HCT116 (cell line): ENCODE data around the gene SLC5A10.

Experiments
- ELF1 ChIP-seq: IDR thresholded peaks from 2 replicates; pipeline ENCODE4 v1.6.1; 2012; ENCODE audit warnings: low read depth, borderline replicate concordance
- EZH2 ChIP-seq: fragments of 200-600 bp; sonication (generic); IDR thresholded peaks from 2 replicates; pipeline ENCODE4 v1.6.1; 2017; ENCODE audit warnings: antibody characterized with exemption, mixed run types
- POLR2A ChIP-seq: IDR thresholded peaks from 2 replicates; pipeline ENCODE4 v1.7.0; 2011; ENCODE audit warnings: borderline replicate concordance; ENCODE audit not compliant: insufficient read depth, insufficient read length; ENCODE audit errors: extremely low read depth
- POLR2AphosphoS5 ChIP-seq: IDR thresholded peaks from 2 replicates; pipeline ENCODE4 v1.6.1; 2011; ENCODE audit warnings: mild to moderate bottlenecking, low read depth, low read length, moderate library complexity
- RAD21 ChIP-seq: IDR thresholded peaks from 2 replicates; pipeline ENCODE4 v1.6.1; 2012; ENCODE audit warnings: low read depth, mild to moderate bottlenecking
- REST ChIP-seq: IDR thresholded peaks from 2 replicates; pipeline ENCODE4 v1.6.1; 2012; ENCODE audit warnings: low read depth
- SP1 ChIP-seq: IDR thresholded peaks from 2 replicates; pipeline ENCODE4 v1.6.1; 2012; ENCODE audit warnings: low read depth
- SRF ChIP-seq: IDR thresholded peaks from 2 replicates; pipeline ENCODE4 v1.6.1; 2012; ENCODE audit warnings: low read depth
- YY1 ChIP-seq: IDR thresholded peaks from 2 replicates; pipeline ENCODE4 v1.6.1; 2011; ENCODE audit warnings: low read length, low read depth, moderate library complexity, mild to moderate bottlenecking; ENCODE audit not compliant: insufficient replicate concordance; ENCODE audit errors: extremely low read depth
- TF ChIP-seq, protein P1 (sequence below), 3 experiments: fragments of 200-600 bp in 1 of 3; sonication (generic) in 1 of 3; IDR thresholded peaks in 2 of 3; conservative IDR thresholded peaks in 1 of 3; 2 replicates each; pipeline ENCODE4 v1.5.1; 2012 to 2017; ENCODE audit warnings: low read depth in 2 of 3, low read length in 2 of 3, antibody characterized with exemption in 1 of 3, borderline replicate concordance in 1 of 3, control low read depth in 1 of 3, mild to moderate bottlenecking in 1 of 3, mixed read lengths in 1 of 3, mixed run types in 1 of 3, moderate library complexity in 1 of 3; ENCODE audit not compliant: insufficient read depth in 1 of 3
- TF ChIP-seq, protein P2 (sequence below): IDR thresholded peaks from 2 replicates; pipeline ENCODE4 v1.6.1; 2011; ENCODE audit warnings: mild to moderate bottlenecking, low read length, moderate library complexity; ENCODE audit not compliant: insufficient replicate concordance; ENCODE audit errors: extremely low read depth

DNA sequence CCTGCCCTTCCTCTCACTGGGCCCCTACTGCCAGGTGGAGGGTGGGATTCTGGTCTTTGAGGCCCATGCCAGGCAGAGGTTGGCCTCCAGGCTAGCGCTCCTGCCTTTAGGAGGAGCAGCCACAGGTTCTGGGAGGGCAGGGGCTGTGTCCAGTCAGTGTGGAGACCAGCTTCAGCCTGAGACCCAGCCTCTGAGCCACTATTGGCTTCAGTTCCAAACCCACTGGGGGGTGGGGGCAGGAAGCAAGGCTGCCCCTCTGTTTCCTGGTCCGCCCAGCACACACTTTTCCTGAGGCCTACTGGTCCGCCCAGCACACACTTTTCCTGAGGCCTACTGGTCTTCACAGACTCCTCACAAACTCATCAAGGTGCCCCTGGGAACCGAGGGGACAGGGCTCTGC lies 16.4 kb downstream of the SLC5A10 start:
- TF ChIP-seq RAD21 (no peak), POLR2AphosphoS5 (no peak; the same call in 1 of the 2 replicates), POLR2A (no peak), SRF (no peak), EZH2 (no peak), SP1 (no peak), ELF1 (no peak), REST (no peak), YY1 (no peak)
- TF ChIP-seq, protein P1, sequence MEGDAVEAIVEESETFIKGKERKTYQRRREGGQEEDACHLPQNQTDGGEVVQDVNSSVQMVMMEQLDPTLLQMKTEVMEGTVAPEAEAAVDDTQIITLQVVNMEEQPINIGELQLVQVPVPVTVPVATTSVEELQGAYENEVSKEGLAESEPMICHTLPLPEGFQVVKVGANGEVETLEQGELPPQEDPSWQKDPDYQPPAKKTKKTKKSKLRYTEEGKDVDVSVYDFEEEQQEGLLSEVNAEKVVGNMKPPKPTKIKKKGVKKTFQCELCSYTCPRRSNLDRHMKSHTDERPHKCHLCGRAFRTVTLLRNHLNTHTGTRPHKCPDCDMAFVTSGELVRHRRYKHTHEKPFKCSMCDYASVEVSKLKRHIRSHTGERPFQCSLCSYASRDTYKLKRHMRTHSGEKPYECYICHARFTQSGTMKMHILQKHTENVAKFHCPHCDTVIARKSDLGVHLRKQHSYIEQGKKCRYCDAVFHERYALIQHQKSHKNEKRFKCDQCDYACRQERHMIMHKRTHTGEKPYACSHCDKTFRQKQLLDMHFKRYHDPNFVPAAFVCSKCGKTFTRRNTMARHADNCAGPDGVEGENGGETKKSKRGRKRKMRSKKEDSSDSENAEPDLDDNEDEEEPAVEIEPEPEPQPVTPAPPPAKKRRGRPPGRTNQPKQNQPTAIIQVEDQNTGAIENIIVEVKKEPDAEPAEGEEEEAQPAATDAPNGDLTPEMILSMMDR (IDR thresholded peaks at IDR 0.05 in 2 of 3, conservative IDR thresholded peaks at IDR 0.05 in 1 of 3; ENCODE audit: borderline replicate concordance in 1 of 3, insufficient read depth in 1 of 3, low read depth in 2 of 3, low read length in 2 of 3), result no peak
- TF ChIP-seq, protein P2, sequence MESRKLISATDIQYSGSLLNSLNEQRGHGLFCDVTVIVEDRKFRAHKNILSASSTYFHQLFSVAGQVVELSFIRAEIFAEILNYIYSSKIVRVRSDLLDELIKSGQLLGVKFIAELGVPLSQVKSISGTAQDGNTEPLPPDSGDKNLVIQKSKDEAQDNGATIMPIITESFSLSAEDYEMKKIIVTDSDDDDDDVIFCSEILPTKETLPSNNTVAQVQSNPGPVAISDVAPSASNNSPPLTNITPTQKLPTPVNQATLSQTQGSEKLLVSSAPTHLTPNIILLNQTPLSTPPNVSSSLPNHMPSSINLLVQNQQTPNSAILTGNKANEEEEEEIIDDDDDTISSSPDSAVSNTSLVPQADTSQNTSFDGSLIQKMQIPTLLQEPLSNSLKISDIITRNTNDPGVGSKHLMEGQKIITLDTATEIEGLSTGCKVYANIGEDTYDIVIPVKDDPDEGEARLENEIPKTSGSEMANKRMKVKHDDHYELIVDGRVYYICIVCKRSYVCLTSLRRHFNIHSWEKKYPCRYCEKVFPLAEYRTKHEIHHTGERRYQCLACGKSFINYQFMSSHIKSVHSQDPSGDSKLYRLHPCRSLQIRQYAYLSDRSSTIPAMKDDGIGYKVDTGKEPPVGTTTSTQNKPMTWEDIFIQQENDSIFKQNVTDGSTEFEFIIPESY, result no peak
